MCF 10A (cell line): ENCODE data around the gene C3orf52. TPM values are rescaled to one million over a fixed set of nuclear protein-coding genes. Genes with fewer than 3 reads are reported as not detected.

Experiments used
- BruUV-seq: library from RNA; stranded (reverse); fragments of 400-500 nt; replicated peaks from 2 replicates; lab custom pipeline; 2021; lab: Mats Ljungman, UMichigan
- CTCF ChIA-PET: fragments of 300-600 bp; sonication (Branson Sonifier 250); formaldehyde crosslinking; extraction: SDS; loops from one replicate; lab custom pipeline; 2021; ENCODE audit warnings: antibody characterized with exemption, inconsistent platforms; lab: Yijun Ruan, JAX
- POLR2A ChIA-PET: fragments of 300-600, 350-650 bp; sonication (Branson Sonifier 250); formaldehyde crosslinking; extraction: SDS; loops from one replicate; lab custom pipeline; 2020; ENCODE audit warnings: antibody characterized with exemption, inconsistent platforms; lab: Yijun Ruan, JAX
- DNase-seq: peaks from one replicate; pipeline ENCODE4 v3.0.0-alpha.2; 2018; ENCODE audit not compliant: unreplicated experiment
- H3K27ac Mint-ChIP-seq: one replicate; pipeline ENCODE4 v1.8.0; 2022; ENCODE audit warnings: mild to moderate bottlenecking, low read depth, mixed read lengths; ENCODE audit not compliant: unreplicated experiment
- H3K27me3 Mint-ChIP-seq: one replicate; pipeline ENCODE4 v1.8.0; 2022; ENCODE audit warnings: mixed read lengths; ENCODE audit not compliant: insufficient read depth, unreplicated experiment
- H3K36me3 Mint-ChIP-seq: one replicate; pipeline ENCODE4 v1.8.0; 2022; ENCODE audit warnings: mild to moderate bottlenecking, moderate library complexity, mixed read lengths; ENCODE audit not compliant: insufficient read depth, unreplicated experiment
- H3K4me1 Mint-ChIP-seq: one replicate; pipeline ENCODE4 v1.8.0; 2022; ENCODE audit warnings: mixed read lengths; ENCODE audit not compliant: insufficient read depth, unreplicated experiment
- H3K4me3 Mint-ChIP-seq: one replicate; pipeline ENCODE4 v1.8.0; 2022; ENCODE audit warnings: mild to moderate bottlenecking, moderate library complexity, mixed read lengths; ENCODE audit not compliant: unreplicated experiment
- H3K9me3 Mint-ChIP-seq: one replicate; pipeline ENCODE4 v1.8.0; 2022; ENCODE audit warnings: mixed read lengths; ENCODE audit not compliant: unreplicated experiment
- intact Hi-C: fragments of 100-400 bp; cut with micrococcal nuclease; formaldehyde crosslinking; loops from 2 replicates; pipeline ENCODE4 v1.14.1; 2022
- total RNA-seq: library from RNA; stranded (reverse); gene quantifications from 2 replicates; pipeline ENCODE4 v1.2.3, GENCODE V29; 2022
- TF ChIP-seq, protein P1 (sequence below): fragments of 200-600 bp; IDR thresholded peaks from one replicate; pipeline ENCODE4 v1.8.0; 2022; ENCODE audit warnings: antibody characterized with exemption, mild to moderate bottlenecking; ENCODE audit not compliant: unreplicated experiment

Gene C3orf52
- total RNA-seq, 1 experiment from 2014 or later: 10.4 TPM

DNA sequence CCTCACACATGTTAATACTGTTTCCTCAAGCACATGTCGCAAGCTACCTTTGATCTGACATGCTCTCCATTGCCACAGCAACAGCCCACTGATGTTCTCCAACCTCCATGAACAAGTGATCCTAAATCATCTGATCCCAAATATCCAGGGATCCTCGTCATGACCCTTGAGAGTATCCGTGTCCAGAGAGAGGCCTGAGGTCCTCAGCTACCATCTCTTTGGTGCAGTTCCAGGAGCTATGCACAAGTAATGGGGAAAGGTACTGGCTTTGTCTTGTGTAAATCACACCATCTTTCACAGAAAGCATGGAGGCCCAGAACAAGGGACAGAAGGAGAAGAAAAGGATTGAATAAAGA lies 44.4 kb downstream of the C3orf52 start:
- H3K9me3 Mint-ChIP-seq: no peaks in the 10 kb centered on the region
- ChIA-PET POLR2A (interaction anchor here (0.5 to 0.9 kb wide), 4 partner anchors 11 to 163 kb away, joined by 3 to 4 read pairs (median 3); no protein-coding TSS in a partner anchor), CTCF (interaction anchor here (1.1 to 5.8 kb wide), 2 partner anchors 16 to 20 kb away, joined by 3 to 42 read pairs; no protein-coding TSS in a partner anchor)
- H3K27me3 Mint-ChIP-seq: no peaks in the 10 kb centered on the region
- TF ChIP-seq, protein P1, sequence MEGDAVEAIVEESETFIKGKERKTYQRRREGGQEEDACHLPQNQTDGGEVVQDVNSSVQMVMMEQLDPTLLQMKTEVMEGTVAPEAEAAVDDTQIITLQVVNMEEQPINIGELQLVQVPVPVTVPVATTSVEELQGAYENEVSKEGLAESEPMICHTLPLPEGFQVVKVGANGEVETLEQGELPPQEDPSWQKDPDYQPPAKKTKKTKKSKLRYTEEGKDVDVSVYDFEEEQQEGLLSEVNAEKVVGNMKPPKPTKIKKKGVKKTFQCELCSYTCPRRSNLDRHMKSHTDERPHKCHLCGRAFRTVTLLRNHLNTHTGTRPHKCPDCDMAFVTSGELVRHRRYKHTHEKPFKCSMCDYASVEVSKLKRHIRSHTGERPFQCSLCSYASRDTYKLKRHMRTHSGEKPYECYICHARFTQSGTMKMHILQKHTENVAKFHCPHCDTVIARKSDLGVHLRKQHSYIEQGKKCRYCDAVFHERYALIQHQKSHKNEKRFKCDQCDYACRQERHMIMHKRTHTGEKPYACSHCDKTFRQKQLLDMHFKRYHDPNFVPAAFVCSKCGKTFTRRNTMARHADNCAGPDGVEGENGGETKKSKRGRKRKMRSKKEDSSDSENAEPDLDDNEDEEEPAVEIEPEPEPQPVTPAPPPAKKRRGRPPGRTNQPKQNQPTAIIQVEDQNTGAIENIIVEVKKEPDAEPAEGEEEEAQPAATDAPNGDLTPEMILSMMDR: no peak
- intact Hi-C loops: no loop called here
- no peak overlapping the region for H3K4me3 Mint-ChIP-seq
- peaks cover 45% of the 10 kb centered on the region for H3K4me1 Mint-ChIP-seq
- no peak overlapping the region for H3K27ac Mint-ChIP-seq
- H3K36me3 Mint-ChIP-seq: no peaks in the 10 kb centered on the region
- BruUV-seq: no TSS peak
- no peak for DNase-seq

DNA sequence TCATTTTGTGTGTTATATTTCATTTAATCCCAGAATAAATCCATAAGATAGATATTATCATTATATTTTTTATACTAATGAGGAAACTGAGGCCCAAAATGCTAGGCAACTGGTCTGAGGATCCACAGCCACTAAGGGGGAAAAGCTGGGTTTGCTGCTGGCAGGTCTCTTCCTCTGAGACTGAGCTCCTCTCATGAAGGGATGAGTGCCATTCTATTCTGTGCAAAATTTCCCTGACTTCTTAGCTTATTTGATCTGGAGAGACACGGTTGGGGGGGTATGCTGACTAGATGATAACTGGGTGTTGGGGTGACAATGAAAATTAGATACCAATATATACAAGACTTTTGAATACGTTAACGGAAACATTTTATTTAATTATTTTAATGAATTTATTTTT lies 44.9 kb downstream of the C3orf52 start:
- POLR2A ChIA-PET: interaction anchor here (0.5 to 0.9 kb wide), 2 partner anchors 11 to 162 kb away, joined by 3 read pairs; no protein-coding TSS in a partner anchor
- Mint-ChIP-seq H3K9me3 (no peaks in the 10 kb centered on the region), H3K4me3 (no peak overlapping the region), H3K36me3 (no peaks in the 10 kb centered on the region), H3K27ac (no peak overlapping the region), H3K27me3 (no peaks in the 10 kb centered on the region), H3K4me1 (peaks cover 45% of the 10 kb centered on the region)
- TF ChIP-seq, protein P1: no peak
- BruUV-seq: no TSS peak
- CTCF ChIA-PET: interaction anchor here (1.1 to 5.8 kb wide), 2 partner anchors 16 to 20 kb away, joined by 3 to 42 read pairs; no protein-coding TSS in a partner anchor
- intact Hi-C loops: no loop called here
- DNase-seq: no peak

DNA sequence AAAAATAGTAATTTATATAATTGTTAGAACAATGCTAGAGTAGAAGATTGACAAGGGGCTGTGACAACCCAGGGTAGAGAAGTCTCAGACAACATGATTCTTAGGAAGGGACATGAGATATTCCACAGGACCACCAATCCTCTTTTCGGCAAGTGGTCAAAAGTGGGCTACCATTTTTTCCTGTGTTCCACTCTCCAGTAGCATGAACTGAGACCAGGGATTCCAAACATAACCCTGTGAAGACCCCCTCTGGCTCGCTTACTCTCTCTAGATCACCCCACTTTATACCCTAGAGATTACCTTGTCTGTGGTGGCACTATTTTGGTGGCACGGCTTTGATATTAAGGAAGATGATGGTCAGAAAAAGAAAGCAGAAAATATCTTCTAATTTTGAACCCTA lies 45.9 kb downstream of the C3orf52 start:
- BruUV-seq: no TSS peak
- CTCF ChIA-PET: interaction anchor here (0.6 to 5.8 kb wide), 3 partner anchors 9 to 67 kb away, joined by 3 to 42 read pairs (median 4); no protein-coding TSS in a partner anchor
- no peak overlapping the region for H3K27ac Mint-ChIP-seq

DNA sequence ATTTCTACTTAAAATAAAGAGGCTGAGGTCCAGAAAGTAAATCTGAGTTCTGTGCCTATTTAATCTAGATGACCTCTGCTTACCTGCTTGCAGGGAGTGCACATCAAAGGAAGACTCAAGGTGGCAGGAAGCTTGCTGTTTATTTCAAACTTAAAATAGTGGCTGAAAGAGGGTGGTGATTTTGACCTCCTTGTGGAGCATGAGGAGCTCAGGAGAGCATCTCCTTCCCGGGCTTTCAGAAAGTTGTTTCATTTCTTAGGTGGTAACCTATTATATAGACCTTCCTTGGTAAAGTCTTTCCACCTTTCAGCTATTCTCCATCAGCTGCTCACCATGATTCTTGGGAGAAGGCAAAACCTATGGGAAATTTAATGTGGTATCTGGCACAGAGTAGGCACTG lies 46.4 kb downstream of the C3orf52 start:
- Mint-ChIP-seq H3K27ac (peak overlapping the region; percentile 71), H3K27me3 (no peaks in the 10 kb centered on the region), H3K9me3 (no peaks in the 10 kb centered on the region), H3K36me3 (no peaks in the 10 kb centered on the region), H3K4me1 (peaks cover 45% of the 10 kb centered on the region), H3K4me3 (peak overlapping the region; percentile 75)
- no peak for DNase-seq
- BruUV-seq: no TSS peak
- POLR2A ChIA-PET: interaction anchor here (1.0 to 2.0 kb wide), 6 partner anchors 8 to 430 kb away, joined by 3 to 7 read pairs (median 4); partner anchors contain the start of genes ATG3 and SLC35A5
- TF ChIP-seq, protein P1: no peak
- intact Hi-C loops: no loop called here
- CTCF ChIA-PET: interaction anchor here (0.6 to 1.1 kb wide), 5 partner anchors 9 to 119 kb away, joined by 3 to 4 read pairs (median 3); no protein-coding TSS in a partner anchor

More for the DNA sequence above, 45.9 kb downstream of the C3orf52 start:
- Mint-ChIP-seq H3K4me3 (no peak overlapping the region), H3K9me3 (no peaks in the 10 kb centered on the region), H3K36me3 (no peaks in the 10 kb centered on the region), H3K4me1 (peaks cover 40% of the 10 kb centered on the region), H3K27me3 (no peaks in the 10 kb centered on the region)
- TF ChIP-seq, protein P1: no peak
- POLR2A ChIA-PET: interaction anchor here (0.8 kb wide), 1 partner anchor 19 kb away, joined by 3 read pairs; no protein-coding TSS in a partner anchor
- intact Hi-C loops: no loop called here
- DNase-seq: no peak
